GM21786 (cell line): ENCODE results near the gene RPH3AL.
"Not testable (repeated sequence)": the region's sequence is repeated elsewhere in the genome, so short reads cannot be mapped to it uniquely, and the experiment has no call there.

ENCODE experiments used
- ATAC-seq: cut with Tn5 transposase; IDR thresholded peaks from one replicate; pipeline ENCODE4 v1.9.1; 2021; ENCODE audit not compliant: unreplicated experiment

Gene RPH3AL

DNA sequence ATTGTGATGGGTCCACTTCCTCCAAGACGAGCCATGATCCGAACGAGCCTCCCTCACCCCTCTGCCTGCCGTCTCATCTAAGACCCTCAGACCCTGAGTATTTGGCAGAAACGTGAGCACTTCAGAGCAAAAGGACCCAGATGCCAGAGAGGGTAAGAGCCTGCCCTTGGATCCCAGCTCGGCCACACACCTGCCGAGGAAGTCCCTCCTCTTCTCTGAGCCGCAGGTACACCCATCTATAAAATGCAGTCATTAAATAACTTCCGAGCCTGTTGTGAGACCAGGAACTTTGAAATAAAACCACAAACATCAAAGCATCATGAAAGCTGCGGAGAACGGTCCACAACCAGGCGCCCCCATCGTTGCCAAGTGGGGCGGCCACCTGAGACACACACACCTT, 106.4 kb downstream of the RPH3AL start:
- ATAC-seq = no peak

DNA sequence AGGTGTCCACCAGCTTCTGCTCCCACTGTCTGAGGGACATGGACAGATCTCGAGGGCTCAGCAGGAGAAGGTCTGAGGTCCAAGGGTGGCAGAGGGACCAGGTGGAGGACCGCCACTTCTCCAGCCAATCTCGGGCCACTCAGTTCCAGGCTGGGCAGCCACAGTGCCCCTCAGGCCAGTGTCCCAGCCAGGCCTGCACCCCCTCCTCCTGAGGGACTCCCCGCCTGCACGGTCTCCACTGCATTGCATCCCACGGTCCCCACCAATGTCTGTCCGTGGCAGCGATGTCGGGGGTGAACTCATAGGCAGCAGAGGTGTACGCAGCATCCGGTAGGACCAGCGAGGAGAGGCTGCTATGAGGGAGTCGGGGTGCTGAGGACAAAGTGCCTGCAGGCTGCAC, 107.0 kb downstream of the RPH3AL start:
- ATAC-seq = no peak

DNA sequence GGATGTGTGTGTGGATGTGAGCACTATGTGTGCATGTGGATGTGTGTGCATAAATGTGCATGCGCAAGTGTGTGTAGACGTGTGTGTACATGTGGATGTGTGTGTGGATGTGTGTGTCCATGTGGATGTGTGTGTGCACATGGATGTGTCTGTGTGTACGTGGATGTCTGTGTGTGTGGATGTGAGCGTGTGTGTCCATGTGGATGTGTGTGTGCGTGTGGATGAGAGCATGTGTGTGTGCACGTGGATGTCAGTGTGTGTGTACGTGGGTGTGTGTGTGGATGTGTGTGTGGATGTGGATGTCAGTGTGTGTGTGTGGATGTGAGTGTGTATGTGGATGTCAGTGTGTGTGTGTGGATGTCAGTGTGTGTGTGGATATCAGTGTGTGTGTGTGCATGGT, 107.6 kb downstream of the RPH3AL start:
- no peak for ATAC-seq

DNA sequence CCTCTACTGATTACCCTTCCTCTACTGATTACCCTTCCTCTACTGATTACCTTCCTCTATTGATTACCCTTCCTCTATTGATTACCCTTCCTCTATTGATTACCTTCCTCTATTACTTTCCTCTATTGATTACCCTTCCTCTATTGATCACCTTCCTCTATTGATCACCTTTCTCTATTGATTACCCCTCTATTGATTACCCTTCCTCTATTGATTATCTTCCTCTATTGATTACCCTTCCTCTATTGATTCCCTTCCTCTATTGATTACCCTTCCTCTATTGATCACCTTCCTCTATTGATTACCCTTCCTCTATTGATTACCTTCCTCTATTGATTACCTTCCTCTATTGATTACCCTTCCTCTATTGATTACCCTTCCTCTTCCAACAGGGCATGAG, 108.7 kb downstream of the RPH3AL start:
- not testable (repeated sequence) for ATAC-seq

DNA sequence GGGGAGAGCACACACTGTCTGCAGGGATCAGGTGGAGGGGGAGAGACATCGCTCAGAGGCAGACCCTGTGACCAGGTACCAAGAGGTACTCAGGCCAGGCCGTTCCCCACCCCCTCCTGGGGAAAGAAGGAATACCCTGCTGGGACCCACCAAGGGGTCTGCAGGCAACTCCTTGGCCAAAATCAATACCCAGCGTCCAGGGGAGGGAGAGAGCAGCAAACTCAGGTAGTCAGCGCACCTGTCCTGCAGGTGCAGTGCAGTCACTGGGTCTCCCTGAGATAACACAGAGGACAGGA, 113.7 kb downstream of the RPH3AL start:
- no peak for ATAC-seq

DNA sequence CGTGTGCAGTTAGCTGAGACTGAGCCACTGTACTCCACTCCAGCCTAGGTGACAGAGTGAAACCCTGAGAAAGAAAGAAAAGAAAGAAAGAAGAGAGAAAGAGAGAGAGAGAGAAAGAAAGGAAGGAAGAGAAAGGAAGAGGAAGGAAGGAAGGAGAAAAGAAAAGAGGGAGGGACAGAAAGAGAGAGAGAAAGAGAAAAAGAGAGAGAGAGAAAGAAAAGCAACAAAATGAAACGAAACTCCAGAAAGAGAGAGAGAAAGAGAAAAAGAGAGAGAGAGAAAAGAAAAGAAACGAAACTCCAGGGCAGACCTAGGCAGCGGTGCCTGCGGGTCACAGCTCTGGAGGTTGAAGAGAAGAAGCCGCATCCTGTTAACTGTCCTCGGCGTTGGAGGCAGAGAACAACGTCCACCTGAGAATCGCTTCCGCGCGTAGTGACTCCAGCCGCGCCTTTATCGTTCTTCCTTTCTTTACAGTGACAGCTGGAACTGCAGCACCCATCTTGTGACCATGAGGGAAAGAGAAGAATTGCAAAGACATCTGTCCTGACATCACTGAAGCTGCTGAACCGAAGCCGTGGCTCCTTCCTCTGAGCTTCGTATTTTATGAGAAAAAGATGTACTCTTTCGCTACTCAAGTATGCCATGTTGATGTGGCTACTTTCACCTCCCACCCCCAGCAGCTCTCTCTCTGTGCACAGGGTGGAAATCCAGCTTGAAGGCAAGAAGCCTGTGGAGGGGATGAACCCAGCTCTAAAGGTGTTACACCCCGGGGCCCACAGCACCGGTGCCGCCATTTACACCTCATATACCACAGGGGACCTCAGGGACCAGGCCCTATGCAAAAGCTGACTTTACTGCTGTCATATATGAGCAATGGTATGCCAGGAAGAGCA, 114.3 kb downstream of the RPH3AL start:
- ATAC-seq = no peak

DNA sequence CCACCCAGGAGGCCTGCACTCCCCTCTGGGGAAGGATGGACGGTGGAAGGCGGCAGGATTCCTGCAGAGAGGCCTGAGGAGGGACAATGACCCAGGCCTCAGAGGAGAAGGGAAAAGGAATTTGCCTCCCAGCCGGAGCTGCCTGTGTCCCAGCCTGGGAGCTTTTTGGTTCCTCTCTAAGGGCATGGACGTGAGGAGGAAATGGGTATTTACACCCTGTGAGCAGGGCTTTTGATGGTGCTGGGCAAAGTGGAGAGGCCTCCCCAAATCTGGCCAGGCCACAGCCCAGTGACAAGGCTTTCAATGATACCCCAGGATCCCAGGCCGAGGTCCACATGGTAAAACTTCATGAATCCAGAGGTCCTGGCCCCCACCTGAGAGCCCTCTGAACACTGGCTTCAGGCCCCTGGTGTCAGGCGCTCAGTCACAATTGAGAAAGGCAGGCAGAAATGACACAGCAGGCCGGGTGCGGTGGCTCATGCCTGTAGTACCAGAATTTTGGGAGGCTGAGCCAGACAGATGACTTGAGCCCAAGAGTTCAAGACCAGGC, 115.1 kb downstream of the RPH3AL start:
- no peak for ATAC-seq

DNA sequence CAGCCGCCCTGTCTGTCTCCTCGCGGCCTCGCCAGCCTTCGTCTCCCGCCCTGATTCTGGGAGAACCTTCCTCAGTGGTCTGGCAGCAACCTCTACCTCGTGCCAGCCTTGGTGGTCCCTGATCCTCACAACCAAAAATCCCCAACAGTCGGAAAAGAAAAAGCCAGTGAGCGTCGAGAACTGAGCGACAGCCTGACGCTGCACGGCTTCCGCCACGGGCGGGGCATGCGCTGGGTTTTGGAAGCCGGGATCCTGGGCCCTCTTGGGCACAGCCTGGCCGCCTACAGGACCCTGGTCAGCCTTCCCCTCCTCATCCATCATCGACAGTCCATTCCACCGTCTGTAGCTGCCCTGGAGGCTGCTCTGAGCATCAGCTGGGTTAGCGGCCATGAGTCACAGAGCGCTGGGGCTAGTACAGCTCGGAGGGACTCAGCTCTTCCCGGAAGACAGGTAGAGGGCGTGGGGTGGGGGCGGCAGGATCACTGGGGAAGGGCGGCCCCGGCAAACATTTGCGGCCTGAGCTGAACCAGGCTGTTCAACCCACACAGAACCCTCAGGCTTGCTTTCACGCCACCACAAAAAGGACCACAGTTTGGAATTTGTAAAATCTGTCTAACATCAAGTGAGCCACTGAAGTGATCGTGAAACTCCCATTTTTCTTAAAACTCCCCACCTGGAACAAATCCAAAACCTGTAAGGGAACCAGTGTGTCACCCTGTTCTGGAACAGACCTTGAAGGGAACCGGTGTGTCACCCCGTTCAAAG, 115.8 kb downstream of the RPH3AL start:
- no peak for ATAC-seq

DNA sequence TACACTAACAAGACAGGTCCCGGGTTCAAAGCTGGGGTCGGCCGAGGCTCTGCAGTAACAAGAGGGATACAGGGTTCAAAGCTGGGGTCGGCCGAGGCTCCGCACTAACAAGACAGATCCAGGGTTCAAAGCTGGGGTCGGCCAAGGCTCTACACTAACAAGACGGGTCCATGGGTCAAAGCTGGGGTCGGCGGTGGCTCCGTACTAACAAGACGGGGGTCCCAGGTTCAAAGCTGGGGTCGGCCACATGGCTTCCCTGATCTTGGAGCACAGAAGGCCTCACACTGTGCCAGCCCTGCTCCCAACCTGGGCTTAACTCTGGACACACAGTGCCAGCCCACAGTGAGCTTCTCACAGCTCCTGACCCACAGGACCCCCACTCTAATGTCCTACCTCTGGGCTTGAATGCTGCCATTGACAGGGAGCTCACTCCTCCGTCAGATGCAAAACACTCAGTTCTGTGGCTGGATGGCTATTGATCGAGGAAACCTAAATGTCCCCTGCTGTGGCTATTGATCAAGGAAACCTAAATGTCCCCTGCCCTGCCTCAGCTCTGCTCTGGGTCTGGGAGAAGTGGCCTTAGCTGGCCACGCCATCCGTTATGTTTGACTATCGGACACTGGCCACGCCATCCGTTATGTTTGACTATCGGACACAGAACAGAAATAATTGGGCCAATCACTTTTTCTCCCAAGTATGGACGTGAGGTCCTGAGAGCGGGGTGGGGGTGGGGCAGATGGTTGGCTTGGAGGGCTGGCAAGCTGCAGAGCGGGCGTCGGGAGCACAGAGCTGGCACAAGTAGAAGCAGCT, 116.6 kb downstream of the RPH3AL start:
- no peak for ATAC-seq

DNA sequence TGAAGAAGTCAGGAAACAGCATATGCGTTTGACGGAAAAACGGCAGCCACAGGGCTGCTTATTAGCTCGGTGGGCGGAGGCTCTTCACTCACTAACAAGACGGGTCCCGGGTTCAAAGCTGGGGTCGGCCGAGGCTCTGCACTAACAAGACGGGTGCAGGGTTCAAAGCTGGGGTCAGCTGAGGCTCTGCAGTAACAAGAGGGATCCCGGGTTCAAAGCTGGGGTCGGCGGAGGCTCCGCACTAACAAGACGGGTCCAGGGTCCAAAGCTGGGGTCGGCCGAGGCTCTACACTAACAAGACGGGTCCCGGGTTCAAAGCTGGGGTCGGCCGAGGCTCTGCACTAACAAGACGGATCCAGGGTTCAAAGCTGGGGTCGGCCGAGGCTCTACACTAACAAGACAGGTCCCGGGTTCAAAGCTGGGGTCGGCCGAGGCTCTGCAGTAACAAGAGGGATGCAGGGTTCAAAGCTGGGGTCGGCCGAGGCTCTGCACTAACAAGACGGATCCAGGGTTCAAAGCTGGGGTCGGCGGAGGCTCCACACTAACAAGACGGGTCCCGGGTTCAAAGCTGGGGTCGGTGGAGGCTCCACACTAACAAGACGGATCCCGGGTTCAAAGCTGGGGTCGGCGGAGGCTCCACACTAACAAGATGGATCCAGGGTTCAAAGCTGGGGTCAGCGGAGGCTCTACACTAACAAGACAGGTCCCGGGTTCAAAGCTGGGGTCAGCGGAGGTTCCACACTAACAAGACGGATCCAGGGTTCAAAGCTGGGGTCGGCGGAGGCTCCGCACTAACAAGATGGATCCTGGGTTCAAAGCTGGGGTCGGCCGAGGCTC, 117.4 kb downstream of the RPH3AL start:
- not testable (repeated sequence) for ATAC-seq

DNA sequence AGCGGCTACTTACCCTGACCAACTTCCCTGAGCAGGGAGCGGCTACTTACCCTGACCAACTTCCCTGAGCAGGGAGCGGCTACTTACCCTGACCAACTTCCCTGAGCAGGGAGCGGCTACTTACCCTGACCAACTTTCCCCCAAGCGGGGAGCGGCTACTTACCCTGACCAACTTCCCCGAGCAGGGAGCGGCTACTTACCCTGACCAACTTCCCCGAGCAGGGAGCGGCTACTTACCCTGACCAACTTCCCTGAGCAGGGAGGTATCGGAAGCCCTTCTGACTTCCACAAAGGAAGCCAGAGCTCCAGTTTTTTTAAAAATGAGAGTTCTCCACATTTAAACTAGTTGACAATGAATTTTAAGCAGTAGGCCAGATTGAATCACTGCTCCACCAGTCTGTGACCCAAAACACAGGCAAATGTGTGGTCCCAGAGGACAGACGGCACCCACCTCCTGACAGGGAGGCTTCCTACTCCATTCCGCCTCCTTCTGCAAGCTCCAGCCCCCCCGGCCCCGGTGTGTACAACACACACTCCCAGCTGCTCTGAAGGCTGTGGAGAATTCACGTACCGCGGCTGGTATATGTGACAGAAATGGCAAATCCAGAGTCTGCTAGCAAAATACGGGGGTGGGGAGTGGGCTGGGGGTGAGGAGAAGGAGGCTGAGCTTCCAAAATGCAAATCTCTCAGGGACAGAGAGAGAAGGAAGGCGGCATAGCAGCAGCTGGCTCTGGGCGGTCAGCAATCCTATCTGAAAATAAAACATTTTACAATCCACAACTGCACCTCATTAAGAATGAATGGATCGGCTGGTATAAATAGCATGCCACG, 118.2 kb downstream of the RPH3AL start:
- not testable (repeated sequence) for ATAC-seq

DNA sequence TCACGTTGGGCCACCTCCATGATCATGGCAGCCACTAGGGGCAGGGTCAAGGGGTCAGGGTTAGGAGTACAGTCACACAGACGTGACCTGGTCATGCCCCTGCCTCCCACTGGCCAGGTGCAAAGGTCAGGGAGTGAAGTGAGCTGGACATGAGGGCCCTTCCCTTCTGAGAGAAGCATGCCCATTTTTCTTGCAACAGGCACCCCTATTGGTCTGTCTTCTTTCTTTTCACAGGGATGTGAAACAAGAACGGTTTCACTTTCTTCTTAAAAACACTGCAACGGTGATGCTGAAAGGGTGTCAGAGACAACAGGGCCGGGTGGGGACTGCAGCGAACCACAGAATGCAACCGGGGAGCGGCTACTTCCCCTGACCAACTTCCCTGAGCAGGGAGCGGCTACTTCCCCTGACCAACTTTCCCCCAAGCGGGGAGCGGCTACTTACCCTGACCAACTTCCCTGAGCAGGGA, 119.1 kb downstream of the RPH3AL start:
- no peak for ATAC-seq

DNA sequence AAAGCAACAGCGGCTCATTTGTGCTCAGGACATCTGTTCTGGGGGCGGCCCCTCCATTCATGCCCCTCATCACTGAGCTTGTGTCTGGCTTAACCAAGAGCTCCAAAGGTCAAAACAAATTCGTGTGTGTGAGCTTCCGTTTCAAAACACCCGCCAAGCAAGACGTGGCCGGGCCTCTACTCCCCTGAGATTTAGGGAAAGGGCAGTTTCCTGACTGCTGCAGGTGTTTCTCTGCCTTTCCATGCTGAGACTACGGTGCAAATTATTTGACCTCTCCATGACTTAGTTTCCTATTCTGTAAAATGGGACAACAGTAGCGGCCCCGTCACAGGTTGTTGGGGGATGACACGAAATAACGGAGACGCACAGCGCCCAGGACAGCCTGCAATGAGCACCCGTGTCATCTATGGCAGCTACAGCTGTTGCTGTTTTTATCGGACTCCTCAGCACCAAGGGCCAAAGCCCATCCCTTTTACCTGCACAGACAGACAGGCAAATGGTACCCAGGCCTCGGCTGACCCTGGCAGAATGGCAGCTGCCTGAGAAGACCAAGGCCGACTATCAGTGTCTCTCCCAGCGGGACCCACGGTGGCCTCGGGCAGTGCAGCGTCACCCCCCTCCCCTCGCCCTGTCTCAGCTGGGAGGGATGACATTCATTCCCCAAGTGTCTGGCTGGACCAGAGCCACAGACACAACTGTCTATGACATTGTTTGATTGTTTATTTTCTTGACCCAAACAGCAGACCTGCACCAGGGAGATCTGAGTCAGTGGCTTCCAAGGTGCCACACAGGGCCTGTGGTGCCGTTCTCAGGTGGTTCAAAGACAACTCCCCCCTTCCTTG, 120.4 kb downstream of the RPH3AL start:
- no peak for ATAC-seq

DNA sequence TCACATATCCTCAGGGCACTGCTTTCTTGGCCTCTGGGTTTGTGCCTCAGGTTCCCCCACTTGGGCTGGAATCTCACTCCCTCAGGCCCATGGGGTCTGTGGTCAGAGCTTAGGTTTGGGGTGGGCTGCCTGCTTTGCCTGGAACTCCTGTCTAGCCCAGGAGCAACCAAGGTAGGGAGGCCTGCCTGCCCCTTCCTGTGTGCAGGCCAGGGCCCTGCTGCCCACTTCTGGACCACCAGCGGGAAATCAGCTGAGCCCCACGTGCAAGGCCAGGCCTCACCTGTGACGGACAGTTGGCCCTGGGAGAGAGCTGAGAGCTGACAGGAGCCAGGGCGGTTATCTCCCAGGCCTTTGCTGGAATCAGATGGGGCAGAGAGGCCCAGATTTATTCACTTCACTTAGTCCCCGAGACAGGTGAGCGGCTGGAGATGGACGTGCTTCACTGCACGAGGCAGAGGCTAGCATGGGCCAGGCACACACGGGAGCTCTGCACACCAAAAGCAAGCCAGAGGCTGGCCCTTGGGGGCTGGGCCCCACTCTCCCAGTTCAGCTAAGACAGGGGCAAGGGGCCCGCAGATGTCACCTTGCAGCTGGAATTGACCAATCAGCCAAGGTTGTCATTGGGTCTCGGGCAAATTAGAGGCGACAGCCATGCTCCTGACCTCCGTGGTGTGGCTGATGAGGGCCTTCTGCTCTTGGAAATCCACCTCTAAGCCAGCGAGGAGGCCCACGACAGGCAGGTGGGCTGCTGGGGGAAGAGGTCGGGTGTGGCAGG, 121.2 kb downstream of the RPH3AL start:
- ATAC-seq = no peak

DNA sequence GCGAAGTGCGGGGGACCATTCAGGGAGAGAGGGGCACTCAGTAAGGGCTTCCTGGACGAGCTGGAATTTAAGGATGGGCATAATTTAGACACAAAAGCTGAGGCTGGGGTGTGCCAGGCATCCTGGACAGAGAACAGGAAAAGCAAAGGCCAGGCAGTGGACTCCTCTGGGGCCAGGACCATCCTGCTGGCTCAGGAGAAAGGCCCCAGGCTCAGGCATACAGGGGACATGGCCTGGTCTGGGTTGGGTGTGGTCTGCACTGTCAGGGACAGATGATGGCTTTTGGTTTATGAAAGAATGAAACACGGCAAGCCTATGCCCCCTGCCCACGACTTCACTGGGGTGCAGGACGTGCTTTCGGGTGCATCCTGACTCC, 122.2 kb downstream of the RPH3AL start:
- no peak for ATAC-seq

DNA sequence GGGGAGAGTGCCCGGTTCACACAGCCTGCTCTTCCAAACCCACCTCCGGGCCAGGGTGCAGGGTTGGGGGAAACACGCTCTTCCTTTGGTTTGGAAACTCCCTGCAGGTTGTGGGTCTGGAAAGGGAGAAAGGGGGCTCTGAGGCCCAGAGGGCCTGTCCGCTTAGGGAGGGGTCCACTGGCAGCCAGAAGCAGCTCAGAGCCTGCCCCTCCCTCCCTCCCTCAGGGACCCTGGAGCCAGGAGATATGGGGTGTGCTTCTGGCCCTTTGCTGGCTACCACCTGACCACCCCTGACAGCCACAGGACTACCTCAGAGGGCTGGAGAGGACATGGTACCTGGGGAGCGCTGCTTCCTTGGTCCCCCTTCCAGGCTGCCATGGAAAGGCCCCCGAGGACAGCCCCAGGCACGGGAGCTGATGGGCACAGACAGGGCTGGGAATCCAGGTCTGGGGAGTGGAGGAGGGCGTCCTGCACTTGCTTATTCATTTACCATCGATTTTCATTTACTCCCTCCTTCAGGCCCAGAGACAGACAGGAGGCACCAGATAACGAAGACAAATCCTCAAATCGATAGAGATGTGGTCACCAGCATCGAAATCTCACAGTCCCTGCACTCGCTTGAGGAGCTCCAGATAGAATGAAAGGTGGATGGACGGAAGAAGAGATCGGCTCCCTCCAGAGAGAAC, 122.8 kb downstream of the RPH3AL start:
- ATAC-seq = no peak
